Fibroblast of skin of abdomen (primary cell): ENCODE results near the gene MICOS13.
A peak's percentile ranks its signal among the peaks of the same experiment; 100 is the strongest.
"Not testable (repeated sequence)": the region's sequence is repeated elsewhere in the genome, so short reads cannot be mapped to it uniquely, and the experiment has no call there.

Experiments
- DNase-seq: peaks from one replicate; pipeline ENCODE4 v3.0.0-alpha.2; 2013

Gene MICOS13

GRCh38 chr19:5700455-5701092 lies 20.3 kb upstream of the MICOS13 start:
- no peak for DNase-seq

- DNase-seq = no peak
These were observed 18.5 kb upstream of the MICOS13 start for GRCh38 chr19:5698635-5699422.

- DNase-seq = no peak
These were observed 17.7 kb upstream of the MICOS13 start for GRCh38 chr19:5697890-5698634.

- DNase-seq = no peak
These were observed 16.9 kb upstream of the MICOS13 start for GRCh38 chr19:5697022-5697889.

DNA sequence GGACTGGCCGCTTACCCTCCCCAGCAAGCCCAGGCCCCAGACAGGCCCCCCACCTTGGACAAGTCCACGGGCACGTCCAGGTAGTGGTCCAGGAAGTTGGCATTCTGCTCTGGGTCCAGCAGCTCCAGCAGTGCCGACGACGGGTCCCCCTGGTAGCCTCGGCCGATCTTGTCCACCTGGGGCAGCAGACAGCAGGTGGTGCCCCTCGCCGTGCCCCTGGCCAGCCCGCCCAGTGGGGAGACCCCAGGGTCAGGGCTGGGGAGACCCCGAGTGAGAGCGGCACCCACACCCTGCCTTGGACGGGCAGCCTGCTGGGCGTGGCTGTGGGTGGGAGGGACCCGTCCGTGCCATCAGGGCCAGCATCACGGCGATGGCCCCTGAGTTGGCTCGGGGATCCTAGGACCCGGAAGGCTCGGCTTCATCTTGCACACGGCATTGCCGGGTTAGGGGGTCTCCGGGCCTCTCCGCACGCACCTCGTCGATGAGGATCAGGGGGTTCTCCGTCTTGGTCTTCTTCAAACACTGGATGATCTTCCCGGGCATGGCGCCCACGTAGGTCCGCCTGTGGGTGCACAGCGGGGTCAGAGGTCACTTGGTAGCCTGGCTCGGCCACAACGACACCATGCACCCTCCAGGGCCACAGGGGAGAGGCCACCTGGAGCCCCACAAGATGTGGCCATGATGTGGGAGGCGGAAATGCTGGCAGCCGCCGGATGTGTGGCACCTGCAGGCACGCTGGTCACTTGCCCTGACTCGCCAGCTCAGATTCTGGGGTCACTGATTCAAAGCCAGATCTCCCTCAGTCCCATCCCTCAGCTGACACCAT lies 16.1 kb upstream of the MICOS13 start:
- DNase-seq = no peak

- DNase-seq = no peak
These were observed 15.4 kb upstream of the MICOS13 start for GRCh38 chr19:5695649-5696195.

GRCh38 chr19:5694956-5695648 lies 14.8 kb upstream of the MICOS13 start:
- DNase-seq = no peak

- no peak for DNase-seq
These were observed 14.0 kb upstream of the MICOS13 start for GRCh38 chr19:5694167-5694955.

GRCh38 chr19:5693195-5694166 lies 13.2 kb upstream of the MICOS13 start:
- DNase-seq = no peak

GRCh38 chr19:5692723-5693194 lies 12.4 kb upstream of the MICOS13 start:
- DNase-seq = no peak

GRCh38 chr19:5691822-5692722 lies 11.8 kb upstream of the MICOS13 start:
- no peak for DNase-seq

DNA sequence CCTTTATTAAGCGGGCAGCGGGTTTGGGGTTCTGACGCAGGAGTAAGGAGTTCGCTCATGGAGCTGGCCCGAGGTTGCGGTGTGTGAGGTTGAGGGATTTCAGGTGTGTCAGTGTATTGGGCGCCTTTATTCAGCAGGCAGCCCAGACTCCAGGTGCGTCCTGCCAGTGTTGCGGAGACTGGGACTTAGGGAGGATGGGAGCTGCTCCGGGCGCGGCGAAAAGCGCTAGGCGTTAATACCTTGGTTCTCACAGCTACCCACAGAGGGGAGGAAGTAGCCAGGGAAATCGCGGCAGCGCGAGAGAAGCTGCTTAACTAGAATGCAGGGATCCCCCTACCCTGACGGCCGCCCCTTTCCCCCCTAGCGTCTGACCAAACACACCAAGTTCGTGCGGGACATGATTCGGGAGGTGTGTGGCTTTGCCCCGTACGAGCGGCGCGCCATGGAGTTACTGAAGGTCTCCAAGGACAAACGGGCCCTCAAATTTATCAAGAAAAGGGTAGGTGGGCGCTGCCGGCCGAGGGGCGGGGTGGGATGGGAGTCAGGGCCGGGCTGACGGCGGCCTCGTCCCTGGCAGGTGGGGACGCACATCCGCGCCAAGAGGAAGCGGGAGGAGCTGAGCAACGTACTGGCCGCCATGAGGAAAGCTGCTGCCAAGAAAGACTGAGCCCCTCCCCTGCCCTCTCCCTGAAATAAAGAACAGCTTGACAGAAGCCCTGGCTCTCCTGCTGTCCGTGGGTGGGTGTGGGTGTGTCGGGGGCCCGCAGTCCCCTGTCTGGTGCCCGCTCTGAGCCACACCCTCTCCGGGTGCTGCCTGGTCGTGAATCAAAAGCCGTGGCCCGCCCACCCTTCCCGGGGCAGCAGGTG lies 10.9 kb upstream of the MICOS13 start:
- peak; percentile 46 for DNase-seq

GRCh38 chr19:5690125-5690954 lies 10.0 kb upstream of the MICOS13 start, which contains the start of gene RPL36:
TSS of gene RPL36 (plus strand) at chr19:5690295. CDS start at chr19:5690508, 213 bp downstream.
- peak; percentile 96 for DNase-seq

- not testable (repeated sequence) for DNase-seq
These were observed 8.1 kb upstream of the MICOS13 start for GRCh38 chr19:5688262-5688881.
